A549 (cell line): Measurements from ENCODE around the gene LRRC4C. TPM values are rescaled to one million over a fixed set of nuclear protein-coding genes. Genes with fewer than 3 reads are reported as not detected.

Experiments
- ATAC-seq, 2 experiments: fragments of 200-7000 bp in 1 of 2; fragments of >200 bp in 1 of 2; cut with Nextera tagmentation in 1 of 2; cut with Tn5 transposase in 1 of 2; 3 replicates each; pipeline versions ENCODE4 v1.8.0 to v1.9.1; 2018 to 2020; ENCODE audit warnings: mild to moderate bottlenecking in 1 of 2, moderate library complexity in 1 of 2
- CTCF ChIA-PET: fragments of 300-600 bp; sonication (Branson Sonifier 250); formaldehyde crosslinking; extraction: SDS; loops from one replicate; lab custom pipeline; 2021; ENCODE audit warnings: antibody characterized with exemption, inconsistent platforms; lab: Yijun Ruan, JAX
- POLR2A ChIA-PET: fragments of 350-600 bp; formaldehyde crosslinking; extraction: SDS; loops from one replicate; lab custom pipeline; 2021; ENCODE audit warnings: antibody characterized with exemption, inconsistent platforms; lab: Yijun Ruan, JAX
- DNase-seq, 2 experiments: peaks; one replicate each; pipeline versions ENCODE4 v3.0.0 to v3.0.0-alpha.2; 2011 to 2016; ENCODE audit warnings: low read depth in 1 of 2, low spot score in 1 of 2
- FAIRE-seq: peaks from 2 replicates; lab custom pipeline; 2011; peaks lifted over from hg19 to GRCh38; lab: Jason Lieb, UNC
- H3K27ac ChIP-seq, 2 experiments: fragments of >200 bp; sonication (Bioruptor Twin); formaldehyde crosslinking; 3 replicates each; pipeline ENCODE4 v1.5.1; 2016 to 2017
- H3K4me1 ChIP-seq: fragments of >200 bp; sonication (Bioruptor Twin); formaldehyde crosslinking; 3 replicates; pipeline ENCODE4 v1.6.1; 2016
- H3K4me2 ChIP-seq: fragments of >200 bp; sonication (Bioruptor Twin); formaldehyde crosslinking; 3 replicates; pipeline ENCODE4 v1.6.1; 2016
- H3K4me3 ChIP-seq: fragments of >200 bp; sonication (Bioruptor Twin); formaldehyde crosslinking; 3 replicates; pipeline ENCODE4 v1.5.1; 2016
- H3K9me3 ChIP-seq: fragments of >200 bp; sonication (Bioruptor Twin); formaldehyde crosslinking; 3 replicates; pipeline ENCODE4 v1.6.1; 2016
- BCL3 ChIP-seq: fragments of >200 bp; sonication (Bioruptor Twin); formaldehyde crosslinking; IDR thresholded peaks from 3 replicates; pipeline ENCODE4 v1.6.1; 2016
- BHLHE40 ChIP-seq: IDR thresholded peaks from 2 replicates; pipeline ENCODE4 v1.6.1; 2012; ENCODE audit warnings: low read depth, low read length, inconsistent platforms
- CBX2 ChIP-seq: fragments of 200-600 bp; sonication (generic); IDR thresholded peaks from 2 replicates; pipeline ENCODE4 v1.6.1; 2016; ENCODE audit warnings: low read depth, mild to moderate bottlenecking, borderline replicate concordance
- CHD4 ChIP-seq: fragments of 200-600 bp; sonication (generic); IDR thresholded peaks from 2 replicates; pipeline ENCODE4 v1.6.1; 2016; ENCODE audit warnings: antibody characterized with exemption, mild to moderate bottlenecking, borderline replicate concordance
- EP300 ChIP-seq, 2 experiments: fragments of >200 bp; sonication (Bioruptor Twin); formaldehyde crosslinking; IDR thresholded peaks; 2 replicates in 1 of 2; 3 replicates in 1 of 2; pipeline ENCODE4 v1.6.1; 2016 to 2017
- FOSL2 ChIP-seq, 2 experiments: fragments of 450-650 bp in 1 of 2; fragments of >200 bp in 1 of 2; sonication (Bioruptor Twin) in 1 of 2; formaldehyde crosslinking; IDR thresholded peaks; 2 replicates each; pipeline versions ENCODE4 v1.5.0 to v1.6.1; 2016 to 2020; ENCODE audit warnings: mild to moderate bottlenecking in 1 of 2, moderate library complexity in 1 of 2
- FOXS1 ChIP-seq: fragments of 250-450 bp; sonication (Bioruptor Pico); IDR thresholded peaks from 2 replicates; pipeline ENCODE4 v1.5.0; 2020; ENCODE audit warnings: mild to moderate bottlenecking, moderate library complexity
- GATA3 ChIP-seq: IDR thresholded peaks from 2 replicates; pipeline ENCODE4 v1.6.1; 2012; ENCODE audit warnings: borderline replicate concordance
- HES2 ChIP-seq: fragments of >200 bp; sonication (Bioruptor Twin); formaldehyde crosslinking; IDR thresholded peaks from 2 replicates; pipeline ENCODE4 v1.6.1; 2016
- HMGXB4 ChIP-seq: fragments of 250-450 bp; sonication (Bioruptor Pico); IDR thresholded peaks from 2 replicates; pipeline ENCODE4 v1.5.0; 2021; ENCODE audit warnings: mild to moderate bottlenecking, moderate library complexity, borderline replicate concordance
- HOXB13 ChIP-seq: fragments of 250-450 bp; sonication (Bioruptor Pico); IDR thresholded peaks from 2 replicates; pipeline ENCODE4 v1.5.0; 2020; ENCODE audit warnings: low read depth, mild to moderate bottlenecking, moderate library complexity
- MAFK ChIP-seq: fragments of 450-650 bp; IDR thresholded peaks from 2 replicates; pipeline ENCODE4 v1.6.1; 2014; ENCODE audit not compliant: partially characterized antibody
- NPAS2 ChIP-seq: fragments of 250-450 bp; sonication (Bioruptor Pico); IDR thresholded peaks from 2 replicates; pipeline ENCODE4 v1.8.0; 2022; ENCODE audit warnings: mild to moderate bottlenecking, moderate library complexity, borderline replicate concordance
- PBX3 ChIP-seq: IDR thresholded peaks from 2 replicates; pipeline ENCODE4 v1.6.1; 2012
- PHF8 ChIP-seq: fragments of 200-600 bp; sonication (generic); IDR thresholded peaks from 2 replicates; pipeline ENCODE4 v1.6.1; 2016; ENCODE audit warnings: low read depth, mild to moderate bottlenecking, antibody characterized with exemption, moderate library complexity, borderline replicate concordance
- POLR2A ChIP-seq: IDR thresholded peaks from 2 replicates; pipeline ENCODE4 v1.6.1; 2012; ENCODE audit warnings: mild to moderate bottlenecking, low read length
- RAD21 ChIP-seq, 2 experiments: fragments of >200 bp in 1 of 2; sonication (Bioruptor Twin) in 1 of 2; formaldehyde crosslinking in 1 of 2; IDR thresholded peaks in 1 of 2; conservative IDR thresholded peaks in 1 of 2; 2 replicates in 1 of 2; 3 replicates in 1 of 2; pipeline ENCODE4 v1.6.1; 2012 to 2018; ENCODE audit warnings: inconsistent platforms in 1 of 2
- RCOR1 ChIP-seq: fragments of 150-350 bp; IDR thresholded peaks from 2 replicates; pipeline ENCODE4 v1.6.1; 2014; ENCODE audit warnings: antibody characterized with exemption, low read length, low read depth
- REST ChIP-seq: fragments of 200-600 bp; sonication (generic); IDR thresholded peaks from 2 replicates; pipeline ENCODE4 v1.6.1; 2016; ENCODE audit warnings: antibody characterized with exemption, mild to moderate bottlenecking, moderate library complexity
- SREBF2 ChIP-seq: fragments of 450-650 bp; IDR thresholded peaks from 2 replicates; pipeline ENCODE4 v1.6.1; 2014; ENCODE audit warnings: mild to moderate bottlenecking, moderate library complexity
- ZC3H11A ChIP-seq: fragments of 450-650 bp; IDR thresholded peaks from 2 replicates; pipeline ENCODE4 v1.6.1; 2014; ENCODE audit warnings: antibody characterized with exemption, mild to moderate bottlenecking
- ZFP36 ChIP-seq: fragments of 450-650 bp; IDR thresholded peaks from 2 replicates; pipeline ENCODE4 v1.6.1; 2014; ENCODE audit warnings: borderline replicate concordance; ENCODE audit not compliant: partially characterized antibody
- ZNF302 ChIP-seq: fragments of 250-450 bp; sonication (Bioruptor Pico); IDR thresholded peaks from 2 replicates; pipeline ENCODE4 v1.9.0; 2021; ENCODE audit warnings: inconsistent platforms, mild to moderate bottlenecking, moderate library complexity
- WGBS: methylation state at CpG from one replicate; pipeline ENCODE4 v1.1.6; 2017; ENCODE audit errors: missing lambda C conversion rate; 5-methylcytosine and 5-hydroxymethylcytosine counted together
- polyA plus RNA-seq, 4 experiments: library from polyadenylated mRNA; depleted of rRNA in 3 of 4; stranded (reverse); fragments of >200 nt; fragmentation: RNase III in 1 of 4; extraction: RNeasy Plus Mini Kit Qiagen cat#74134 plus additional on column Dnase treatment in 1 of 4; gene quantifications; 2 replicates in 3 of 4; 3 replicates in 1 of 4; pipeline ENCODE4 v1.2.3, GENCODE V29; 2011 to 2017

Gene LRRC4C
- polyA plus RNA-seq, 2 of the 4 experiments (the other 2 are of a cell fraction), result not detected

GRCh38 chr11:41319434-41319833 lies 140.0 kb downstream of the LRRC4C start:
- ATAC-seq (no peak), DNase-seq (no peak), FAIRE-seq (no peak)
- Histone ChIP-seq H3K9me3 (no peaks in the 10 kb centered on the region), H3K27ac (no peak overlapping the region), H3K4me1 (no peaks in the 10 kb centered on the region), H3K4me3 (no peak overlapping the region), H3K4me2 (no peak overlapping the region)
- CTCF ChIA-PET, result no interaction called here
- no peak for TF ChIP-seq HES2
- TF ChIP-seq FOSL2 (IDR thresholded peaks at IDR 0.05), result no peak
- no peak for TF ChIP-seq FOSL2 (CRISPR knock-in tag; IDR thresholded peaks at IDR 0.05)
- TF ChIP-seq BCL3, result no peak
- no peak for TF ChIP-seq REST
- TF ChIP-seq ZNF302 (CRISPR knock-in tag), result no peak
- TF ChIP-seq PHF8, result no peak
- TF ChIP-seq PBX3, result no peak
- no peak for TF ChIP-seq FOXS1
- no peak for TF ChIP-seq ZC3H11A
- no peak for TF ChIP-seq SREBF2
- TF ChIP-seq BHLHE40, result no peak
- no peak for TF ChIP-seq RCOR1
- no peak for TF ChIP-seq EP300 (IDR thresholded peaks at IDR 0.05)
- no peak for TF ChIP-seq POLR2A
- 0% methylated on average over 2 of the region's 2 CpGs for WGBS
- POLR2A ChIA-PET, result no interaction called here

GRCh38 chr11:41316751-41317150 lies 142.7 kb downstream of the LRRC4C start:
- 6% methylated on average over 2 of the region's 2 CpGs for WGBS
- DNase-seq, result no peak
- no peaks in the 10 kb centered on the region for H3K4me1 ChIP-seq
- ATAC-seq, result no peak
- H3K9me3 ChIP-seq, result no peaks in the 10 kb centered on the region
- H3K4me2 ChIP-seq, result no peak overlapping the region
- H3K27ac ChIP-seq, result no peak overlapping the region
- no peak overlapping the region for H3K4me3 ChIP-seq
- TF ChIP-seq MAFK, result no peak
- TF ChIP-seq HMGXB4 (CRISPR knock-in tag), result no peak
- TF ChIP-seq CHD4, result no peak
- no peak for TF ChIP-seq HOXB13
- TF ChIP-seq GATA3, result no peak
- no peak for TF ChIP-seq RAD21 (conservative IDR thresholded peaks at IDR 0.05 in 1 of 2, IDR thresholded peaks at IDR 0.05 in 1 of 2)
- no peak for TF ChIP-seq NPAS2 (CRISPR knock-in tag)
- TF ChIP-seq ZC3H11A, result no peak
- TF ChIP-seq ZFP36, result no peak
- no peak for TF ChIP-seq PHF8
- no peak for TF ChIP-seq POLR2A
- TF ChIP-seq CBX2, result no peak
- CTCF ChIA-PET, result no interaction called here
- FAIRE-seq, result no peak
- POLR2A ChIA-PET, result no interaction called here
